GM21825 (cell line): ENCODE data around the gene FIBP.

Experiments used
- ATAC-seq: cut with Tn5 transposase; IDR thresholded peaks from one replicate; pipeline ENCODE4 v1.9.1; 2021; ENCODE audit warnings: mild to moderate bottlenecking, moderate library complexity; ENCODE audit not compliant: unreplicated experiment

Gene FIBP

GRCh38 chr11:65860278-65861164 is 27.8 kb downstream of the FIBP start, which contains the start of gene MUS81:
Gene MUS81, plus strand, starts transcription at chr11:65860433. Its CDS starts 321 bp downstream, at chr11:65860754.
- ATAC-seq, result peak; percentile 28

- no peak for ATAC-seq
These were observed 28.4 kb downstream of the FIBP start for GRCh38 chr11:65859812-65860277.

DNA sequence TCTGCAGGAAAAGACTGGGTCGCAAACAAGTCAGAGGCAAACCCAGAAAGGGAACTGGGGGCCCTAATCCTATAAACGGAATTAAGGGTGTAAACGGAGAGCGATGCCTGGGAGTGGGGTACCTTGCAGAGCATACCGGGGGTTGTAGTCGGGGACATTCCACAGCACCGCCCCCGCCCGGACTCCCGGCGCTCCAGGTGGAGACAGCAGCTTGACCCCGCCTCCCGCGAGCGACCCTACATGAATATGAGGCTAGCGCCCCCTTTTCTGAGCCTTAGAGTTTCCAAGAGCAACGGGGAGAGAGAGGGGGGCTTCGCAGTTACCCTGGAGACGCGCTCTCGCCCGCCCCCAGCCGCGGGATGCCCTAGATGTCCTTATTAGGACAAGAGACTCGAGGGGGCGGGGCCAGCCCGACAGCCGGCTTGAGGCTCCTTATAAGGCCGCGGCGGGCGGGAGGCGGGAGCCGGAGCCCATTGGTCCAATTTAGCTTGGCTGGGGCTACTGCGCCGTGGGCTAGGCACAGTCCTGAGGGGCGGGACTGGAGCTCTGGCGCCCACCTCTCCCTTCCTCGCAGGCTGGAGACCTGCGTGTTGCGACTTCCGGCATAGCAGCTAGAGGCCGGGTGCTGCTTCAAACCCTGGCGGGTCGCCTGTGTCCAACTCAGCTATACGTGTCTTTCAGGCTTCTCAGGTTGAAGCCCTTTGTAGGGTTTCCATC is 29.0 kb downstream of the FIBP start:
- ATAC-seq, result peak; percentile 46

DNA sequence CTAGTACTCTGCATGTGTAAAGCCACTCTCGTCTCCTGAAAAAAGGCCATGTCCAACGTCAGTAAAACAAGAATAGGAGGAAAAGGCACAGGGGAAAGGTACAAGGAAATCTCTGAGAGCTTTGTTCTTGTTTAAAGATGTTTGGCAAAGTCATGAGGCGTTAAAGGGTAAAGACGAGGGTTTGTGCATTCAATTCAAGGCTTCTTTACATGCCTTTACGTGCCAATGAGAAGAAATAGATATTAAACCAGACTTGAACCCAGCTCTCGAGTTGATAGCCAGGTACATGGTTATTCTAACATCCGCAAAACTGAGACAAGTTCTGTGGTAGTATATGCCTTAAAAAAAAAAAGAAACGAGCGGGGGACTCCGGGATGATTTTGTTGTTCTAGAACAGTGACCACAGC is 29.6 kb downstream of the FIBP start:
- ATAC-seq, result no peak

DNA sequence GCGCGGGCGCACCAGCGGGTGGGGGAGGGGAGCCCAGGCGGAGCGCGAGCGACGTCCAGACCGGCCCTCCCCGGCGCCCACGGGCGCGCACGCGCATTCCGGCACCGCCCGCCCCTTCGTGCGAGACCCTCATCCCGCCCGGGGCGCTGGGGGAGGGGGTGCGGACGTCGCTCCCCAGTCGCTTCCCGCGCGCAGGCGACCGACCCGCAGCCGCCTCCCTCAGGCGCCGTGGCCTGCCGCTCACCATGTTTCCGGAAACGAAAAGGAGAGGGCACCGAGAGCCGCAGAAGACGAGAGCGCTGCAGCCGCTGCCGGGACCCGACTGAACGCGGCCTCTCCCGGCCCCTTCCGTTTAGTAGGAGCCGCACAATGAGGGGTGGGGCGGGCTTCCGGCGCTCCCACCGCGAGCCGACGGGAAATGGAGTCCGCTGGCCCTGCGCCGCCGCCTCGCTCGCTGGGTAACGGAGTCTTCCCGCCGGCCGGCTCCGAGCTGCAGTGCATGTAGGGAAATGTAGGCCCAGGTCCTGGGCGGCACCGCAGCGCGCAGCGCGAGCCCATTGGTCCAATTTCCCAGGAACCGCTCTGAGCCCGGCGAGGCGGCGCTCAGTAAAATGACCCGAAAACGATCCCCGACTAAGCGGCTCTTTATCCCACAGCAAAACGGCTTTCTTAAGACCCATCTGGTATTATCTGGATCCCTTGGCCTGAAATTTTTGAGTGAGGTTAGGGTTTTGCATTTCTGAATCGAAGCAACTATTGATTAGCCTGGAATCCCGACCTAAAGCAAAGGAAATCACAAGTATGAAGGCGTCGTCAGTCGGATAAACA is 30.2 kb downstream of the FIBP start, which contains the start of gene CFL1:
Gene CFL1, minus strand, starts transcription at position 328 of the 828 bp plus-strand sequence. Its CDS starts 81 bp downstream, at position 247.
- ATAC-seq, result peak; percentile 48

DNA sequence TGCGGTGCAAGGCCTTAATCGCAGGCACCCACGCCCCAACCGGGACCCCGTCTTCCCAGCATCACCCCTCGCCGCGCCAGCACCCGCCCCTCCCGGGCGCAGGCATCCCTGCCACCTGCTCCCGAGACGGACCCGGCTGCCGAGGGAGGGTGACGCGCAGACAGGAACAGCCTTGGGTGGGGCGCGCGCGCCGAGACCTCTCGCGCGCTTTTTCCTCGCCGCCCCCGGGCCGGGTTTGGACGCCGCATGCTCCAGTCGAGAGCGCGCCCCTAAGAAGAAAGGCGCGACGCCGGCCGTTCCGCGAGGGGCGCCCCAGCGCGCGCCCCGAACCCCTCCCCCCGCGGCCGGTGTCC is 30.8 kb downstream of the FIBP start:
- peak; percentile 3 for ATAC-seq

- ATAC-seq, result peak; percentile 24
These were observed 31.4 kb downstream of the FIBP start for GRCh38 chr11:65856689-65857499.

DNA sequence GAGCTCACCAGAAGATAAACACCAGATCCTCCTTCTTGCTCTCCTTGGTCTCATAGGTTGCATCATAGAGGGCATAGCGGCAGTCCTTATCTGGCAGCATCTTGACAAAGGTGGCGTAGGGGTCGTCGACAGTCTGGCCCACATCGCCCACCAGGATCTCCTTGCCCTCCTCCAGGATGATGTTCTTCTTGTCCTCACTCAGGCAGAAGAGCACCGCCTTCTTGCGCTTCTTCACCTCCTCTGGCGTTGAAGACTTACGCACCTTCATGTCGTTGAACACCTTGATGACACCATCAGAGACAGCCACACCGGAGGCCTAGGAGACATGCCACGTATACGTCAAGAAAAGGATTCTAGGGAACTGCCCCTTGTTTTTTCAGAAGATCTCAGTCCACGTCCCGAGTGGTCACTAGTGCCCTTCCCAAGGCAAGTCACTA is 32.3 kb downstream of the FIBP start:
- ATAC-seq, result no peak

GRCh38 chr11:65854852-65855837 is 33.1 kb downstream of the FIBP start:
- no peak for ATAC-seq

- no peak for ATAC-seq
These were observed 34.1 kb downstream of the FIBP start for GRCh38 chr11:65854161-65854592.

GRCh38 chr11:65853246-65853979 is 34.9 kb downstream of the FIBP start:
- no peak for ATAC-seq

DNA sequence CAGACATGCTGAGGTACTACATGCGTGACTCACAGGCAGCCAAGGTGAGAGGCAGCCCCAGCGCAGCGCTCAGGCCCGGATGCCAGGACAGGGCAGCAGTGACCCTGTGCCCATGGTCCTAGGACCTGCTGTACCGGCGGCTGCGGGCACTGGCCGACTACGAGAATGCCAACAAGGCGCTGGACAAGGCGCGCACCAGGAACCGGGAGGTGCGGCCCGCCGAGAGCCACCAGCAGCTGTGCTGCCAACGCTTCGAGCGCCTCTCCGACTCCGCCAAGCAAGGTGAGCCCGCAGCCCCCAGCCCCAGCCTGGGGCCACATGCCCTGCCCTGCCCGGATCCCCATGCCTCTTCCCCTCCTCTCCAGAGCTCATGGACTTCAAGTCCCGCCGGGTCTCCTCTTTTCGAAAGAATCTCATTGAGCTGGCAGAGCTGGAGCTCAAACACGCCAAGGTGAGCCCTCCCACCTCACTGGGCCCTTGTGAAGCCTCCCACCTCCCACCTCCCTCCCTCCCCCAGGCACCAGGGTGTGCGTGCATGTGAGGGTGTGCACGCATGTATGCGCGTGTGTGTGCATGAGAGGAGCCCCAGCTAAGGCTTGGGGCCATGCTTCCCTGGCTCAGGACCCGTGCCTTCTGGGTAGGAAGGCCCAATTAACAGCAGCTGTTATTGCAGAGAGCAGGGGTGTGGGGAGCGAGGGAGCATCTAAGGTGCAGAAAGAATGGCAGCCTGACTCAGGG is 35.6 kb downstream of the FIBP start:
- ATAC-seq, result no peak

- ATAC-seq, result no peak
These were observed 36.3 kb downstream of the FIBP start for GRCh38 chr11:65851811-65852507.

DNA sequence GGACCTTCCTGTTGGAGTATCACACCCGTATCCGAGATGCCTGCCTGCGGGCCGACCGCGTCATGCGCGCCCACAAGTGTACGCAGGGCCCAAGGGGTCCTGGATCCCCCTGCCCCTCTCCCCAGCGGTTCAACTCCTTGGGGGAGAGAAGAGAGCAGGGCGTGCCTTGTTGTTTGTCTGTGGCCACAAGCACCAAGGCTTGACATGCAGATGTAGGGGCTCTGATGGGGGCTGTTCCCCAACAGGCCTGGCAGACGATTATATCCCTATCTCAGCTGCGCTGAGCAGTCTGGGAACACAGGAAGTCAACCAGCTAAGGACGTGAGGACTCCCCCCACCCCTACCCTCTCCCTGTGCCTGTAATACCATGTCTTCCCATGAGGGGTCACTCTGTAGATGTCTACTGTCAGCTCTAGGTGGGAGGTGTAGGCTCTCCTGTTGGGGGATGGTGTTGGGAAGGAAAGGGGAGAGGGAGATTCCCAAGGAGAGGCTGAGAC is 37.1 kb downstream of the FIBP start:
- ATAC-seq, result no peak

GRCh38 chr11:65850217-65851082 is 37.8 kb downstream of the FIBP start:
- no peak for ATAC-seq

DNA sequence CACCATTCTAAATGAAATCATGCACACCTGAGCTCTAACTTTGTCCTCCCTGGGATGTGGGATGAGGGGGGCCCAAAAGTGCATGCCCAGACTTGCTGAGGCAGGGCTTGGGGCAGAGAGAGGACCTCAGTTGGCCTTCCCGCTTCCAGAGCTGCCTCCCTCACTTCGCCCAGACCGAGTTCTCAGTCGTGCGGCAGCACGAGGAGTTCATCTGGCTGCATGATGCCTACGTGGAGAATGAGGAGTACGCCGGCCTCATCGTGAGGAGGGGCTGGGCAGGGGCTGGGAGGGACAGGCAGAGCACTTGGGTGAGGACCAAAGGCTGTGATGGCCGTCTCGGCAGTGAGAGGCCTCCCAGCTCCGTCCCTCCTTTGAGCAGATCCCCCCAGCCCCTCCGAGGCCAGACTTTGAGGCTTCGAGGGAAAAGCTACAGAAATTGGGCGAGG is 38.5 kb downstream of the FIBP start:
- no peak for ATAC-seq
